BJ (cell line): Measurements from ENCODE around the gene AMN. TPM values are rescaled to one million over a fixed set of nuclear protein-coding genes. Genes with fewer than 3 reads are reported as not detected.

Source experiments
- CTCF ChIA-PET: fragments of 350-600 bp; formaldehyde crosslinking; extraction: SDS; loops from one replicate; lab custom pipeline; 2021; ENCODE audit warnings: antibody characterized with exemption, inconsistent platforms; lab: Yijun Ruan, JAX
- POLR2A ChIA-PET: fragments of 300-600 bp; sonication (Branson Sonifier 250); formaldehyde crosslinking; extraction: SDS; loops from one replicate; lab custom pipeline; 2021; ENCODE audit warnings: antibody characterized with exemption; lab: Charles Lee
- DNase-seq: peaks from one replicate; pipeline ENCODE4 v3.0.0-alpha.2; 2011; ENCODE audit warnings: low read depth
- H3K27me3 ChIP-seq: 2 replicates; pipeline ENCODE4 v1.6.0; 2011; ENCODE audit warnings: low read length; ENCODE audit not compliant: control insufficient read depth, insufficient read depth
- H3K36me3 ChIP-seq: 2 replicates; pipeline ENCODE4 v1.5.1; 2011; ENCODE audit warnings: low read length; ENCODE audit not compliant: control insufficient read depth, insufficient read depth
- H3K4me3 ChIP-seq: 2 replicates; pipeline ENCODE4 v1.5.1; 2011; ENCODE audit warnings: low read depth, mild to moderate bottlenecking, control low read depth, low read length
- polyA plus RNA-seq: library from polyadenylated mRNA; depleted of rRNA; stranded (reverse); fragments of >200 nt; gene quantifications from 2 replicates; pipeline ENCODE4 v1.2.3, GENCODE V29; 2011
- TF ChIP-seq, protein P1 (sequence below): IDR thresholded peaks from 2 replicates; pipeline ENCODE4 v1.5.1; 2011; ENCODE audit warnings: low read depth, mild to moderate bottlenecking, control low read depth, inconsistent platforms, low read length, moderate library complexity; ENCODE audit not compliant: insufficient read depth

AMN gene
- polyA plus RNA-seq, 1 experiment = 0.17 TPM

DNA sequence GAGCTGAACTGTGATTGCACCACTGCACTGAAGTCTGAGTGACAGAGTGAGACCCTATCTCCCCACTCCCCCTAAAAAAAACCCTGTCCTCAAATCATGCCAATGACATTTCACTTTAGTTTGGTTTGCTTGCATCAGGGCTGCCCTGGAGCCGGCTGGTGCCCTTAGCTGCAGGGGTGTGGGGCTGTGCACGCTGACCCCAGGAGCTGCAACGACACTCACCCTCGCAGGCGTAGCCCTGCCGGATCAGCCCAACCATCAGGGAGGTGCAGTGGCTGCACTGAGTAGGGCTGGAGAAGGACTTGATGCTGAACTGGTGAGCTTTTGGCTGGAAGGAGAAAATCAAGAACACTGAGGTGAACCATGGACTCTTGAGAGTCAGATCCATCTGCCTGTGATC is 29.8 kb downstream of the AMN start:
- TF ChIP-seq, protein P1, sequence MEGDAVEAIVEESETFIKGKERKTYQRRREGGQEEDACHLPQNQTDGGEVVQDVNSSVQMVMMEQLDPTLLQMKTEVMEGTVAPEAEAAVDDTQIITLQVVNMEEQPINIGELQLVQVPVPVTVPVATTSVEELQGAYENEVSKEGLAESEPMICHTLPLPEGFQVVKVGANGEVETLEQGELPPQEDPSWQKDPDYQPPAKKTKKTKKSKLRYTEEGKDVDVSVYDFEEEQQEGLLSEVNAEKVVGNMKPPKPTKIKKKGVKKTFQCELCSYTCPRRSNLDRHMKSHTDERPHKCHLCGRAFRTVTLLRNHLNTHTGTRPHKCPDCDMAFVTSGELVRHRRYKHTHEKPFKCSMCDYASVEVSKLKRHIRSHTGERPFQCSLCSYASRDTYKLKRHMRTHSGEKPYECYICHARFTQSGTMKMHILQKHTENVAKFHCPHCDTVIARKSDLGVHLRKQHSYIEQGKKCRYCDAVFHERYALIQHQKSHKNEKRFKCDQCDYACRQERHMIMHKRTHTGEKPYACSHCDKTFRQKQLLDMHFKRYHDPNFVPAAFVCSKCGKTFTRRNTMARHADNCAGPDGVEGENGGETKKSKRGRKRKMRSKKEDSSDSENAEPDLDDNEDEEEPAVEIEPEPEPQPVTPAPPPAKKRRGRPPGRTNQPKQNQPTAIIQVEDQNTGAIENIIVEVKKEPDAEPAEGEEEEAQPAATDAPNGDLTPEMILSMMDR = no peak
- POLR2A ChIA-PET = no interaction called here

DNA sequence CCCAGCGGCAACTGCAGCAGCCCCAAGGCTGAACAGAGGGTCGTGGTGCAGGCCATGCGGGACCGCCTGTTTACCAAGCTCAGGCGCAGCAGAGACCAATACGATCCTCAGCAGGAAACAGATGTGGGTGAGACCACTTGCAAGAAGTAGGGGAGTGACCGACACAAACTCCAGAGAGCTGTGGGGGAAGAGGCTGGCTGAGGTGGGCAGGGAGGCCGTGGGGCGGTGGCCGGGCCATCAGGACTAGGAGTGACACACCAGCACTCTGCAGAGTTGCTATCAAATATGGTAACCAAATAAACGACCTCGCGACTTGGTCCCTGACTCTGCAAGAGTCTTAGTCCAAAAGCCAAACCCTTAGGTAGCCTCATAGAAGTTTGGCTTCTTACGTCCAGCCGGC is 30.6 kb downstream of the AMN start:
- H3K4me3 ChIP-seq = no peak overlapping the region
- peaks cover 43% of the 10 kb centered on the region for H3K36me3 ChIP-seq
- CTCF ChIA-PET = no interaction called here
- no peak for DNase-seq
- H3K27me3 ChIP-seq = no peaks in the 10 kb centered on the region
- POLR2A ChIA-PET = no interaction called here
- TF ChIP-seq, protein P1 = no peak

More for the DNA sequence above, 29.8 kb downstream of the AMN start:
- CTCF ChIA-PET = interaction anchor here (1.0 kb wide), 1 partner anchor 24 kb away, joined by 3 read pairs; no protein-coding TSS in a partner anchor
- H3K27me3 ChIP-seq = no peaks in the 10 kb centered on the region
- no peak for DNase-seq
- H3K4me3 ChIP-seq = no peak overlapping the region
- H3K36me3 ChIP-seq = peaks cover 41% of the 10 kb centered on the region

DNA sequence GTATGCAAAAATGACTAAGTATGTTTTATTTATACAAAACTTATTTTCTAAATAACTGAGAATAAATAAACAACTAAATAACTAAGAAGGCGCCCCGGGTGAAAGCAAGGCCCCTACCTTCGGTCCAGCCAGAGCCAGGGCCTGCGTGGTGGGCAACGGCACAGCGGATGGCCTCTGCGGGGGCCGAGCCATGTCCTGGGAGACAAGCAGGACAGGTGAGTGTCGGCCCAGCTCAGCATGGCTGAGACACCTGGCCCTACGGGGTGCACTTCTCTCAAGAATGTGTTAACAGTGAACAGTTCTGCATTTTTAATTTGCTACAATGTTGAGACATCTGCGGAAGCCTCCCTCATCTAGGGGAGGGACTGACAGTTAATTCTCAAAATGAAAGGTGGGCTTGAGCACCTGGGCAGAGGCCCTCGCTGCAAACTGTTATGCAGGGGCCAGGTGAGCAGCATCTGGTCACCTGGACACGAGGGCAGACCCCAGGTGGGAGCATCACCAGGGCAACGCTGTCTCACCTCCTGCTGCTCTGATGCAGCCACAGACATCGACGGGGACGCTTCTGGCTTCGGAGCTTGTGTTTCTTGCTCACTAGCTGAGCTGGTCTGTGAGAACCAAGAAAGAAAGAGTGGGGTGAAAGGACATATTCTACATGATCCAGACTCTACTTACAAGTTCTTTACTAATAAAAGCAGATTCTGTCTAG is 31.8 kb downstream of the AMN start:
- POLR2A ChIA-PET = interaction anchor here (0.5 kb wide), 1 partner anchor 299 kb away, joined by 4 read pairs; no protein-coding TSS in a partner anchor
- Histone ChIP-seq H3K4me3 (no peak overlapping the region), H3K27me3 (no peaks in the 10 kb centered on the region), H3K36me3 (peaks cover 43% of the 10 kb centered on the region)
- TF ChIP-seq, protein P1 = no peak
- CTCF ChIA-PET = interaction anchor here (1.0 kb wide), 1 partner anchor 151 kb away, joined by 3 read pairs; no protein-coding TSS in a partner anchor
- DNase-seq = no peak

DNA sequence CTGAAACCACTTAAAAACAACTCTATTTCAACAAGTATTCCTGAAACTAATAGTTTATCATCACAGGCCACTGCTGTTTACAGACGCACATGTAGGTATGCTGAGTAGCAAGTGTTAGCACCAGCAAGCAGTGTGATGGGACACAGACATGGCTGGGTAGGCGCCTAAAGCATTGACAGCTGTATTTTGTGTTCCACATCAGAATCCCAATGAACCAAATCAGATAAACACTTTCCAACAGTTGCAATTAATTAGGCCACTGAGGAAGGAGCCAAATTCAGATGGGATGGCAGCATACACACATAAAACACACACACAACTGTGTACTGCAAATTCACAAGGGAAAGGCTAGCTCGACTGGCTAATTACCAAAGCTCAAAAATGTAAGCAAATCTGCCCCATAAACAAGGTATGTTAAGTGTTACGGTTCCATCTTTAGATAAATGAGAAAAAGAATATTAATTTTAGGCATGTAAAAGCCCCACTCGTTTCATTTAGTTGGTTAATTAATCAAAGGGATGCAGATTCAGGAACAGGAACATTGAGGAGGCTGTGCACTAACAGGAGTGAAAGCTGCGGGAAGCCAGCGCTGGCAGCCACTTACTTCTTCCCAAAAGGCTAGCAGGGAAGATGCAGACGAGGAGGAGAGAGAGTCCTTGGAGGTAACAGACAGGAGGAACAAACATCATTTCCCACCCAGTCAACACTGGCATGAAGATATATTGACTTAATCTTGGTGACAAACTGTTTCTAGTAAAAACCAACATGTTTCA is 33.4 kb downstream of the AMN start:
- ChIA-PET CTCF (interaction anchor here (1.6 kb wide), 1 partner anchor 16 kb away, joined by 3 read pairs; no protein-coding TSS in a partner anchor), POLR2A (no interaction called here)
- no peaks in the 10 kb centered on the region for H3K27me3 ChIP-seq
- H3K36me3 ChIP-seq = peaks cover 34% of the 10 kb centered on the region
- TF ChIP-seq, protein P1 = no peak
- no peak overlapping the region for H3K4me3 ChIP-seq
- no peak for DNase-seq

DNA sequence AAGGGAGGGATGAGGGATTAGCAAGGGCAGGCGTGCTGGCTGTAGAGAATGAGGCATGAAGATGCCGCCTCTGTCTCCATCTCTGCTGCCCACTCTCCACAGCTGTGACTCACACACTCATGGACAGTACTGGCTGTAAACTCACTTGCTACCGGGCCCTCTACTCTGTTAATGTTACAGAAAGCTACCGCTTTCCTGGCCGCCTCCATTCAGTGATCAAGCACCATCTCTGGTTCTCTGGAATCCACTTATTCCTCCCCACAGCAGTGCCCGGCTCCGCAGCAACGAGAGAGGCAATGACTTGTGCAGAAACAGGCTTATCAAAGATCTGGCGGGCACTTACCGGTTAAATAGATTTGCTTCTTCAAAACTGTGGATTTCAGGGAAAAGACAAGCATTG is 34.8 kb downstream of the AMN start:
- POLR2A ChIA-PET = no interaction called here
- H3K36me3 ChIP-seq = peaks cover 30% of the 10 kb centered on the region
- CTCF ChIA-PET = interaction anchor here (0.8 to 1.6 kb wide), 2 partner anchors 14 to 15 kb away, joined by 3 read pairs; no protein-coding TSS in a partner anchor

More for the DNA sequence above, 34.8 kb downstream of the AMN start:
- H3K27me3 ChIP-seq = no peaks in the 10 kb centered on the region
- no peak for DNase-seq
- H3K4me3 ChIP-seq = no peak overlapping the region
- TF ChIP-seq, protein P1 = no peak
